B cell (primary cell): Measurements from ENCODE around the gene ARHGEF38. TPM values are rescaled to one million over a fixed set of nuclear protein-coding genes. Genes with fewer than 3 reads are reported as not detected.

Experiments used
- ATAC-seq: fragments of 200-7000 bp; cut with Tn5 transposase; one replicate; pipeline ENCODE4 v1.10.0; 2021; ENCODE audit warnings: low read depth, mild to moderate bottlenecking, moderate number of reproducible peaks, moderate library complexity
- CTCF ChIA-PET: fragments of 350-600 bp; sonication (Branson Sonifier 250); formaldehyde crosslinking; loops from one replicate; lab custom pipeline; 2021; ENCODE audit warnings: antibody characterized with exemption, inconsistent platforms; lab: Charles Lee
- POLR2A ChIA-PET: fragments of 350-600 bp; sonication (Branson Sonifier 250); formaldehyde crosslinking; loops from one replicate; lab custom pipeline; 2021; ENCODE audit warnings: antibody characterized with exemption; lab: Charles Lee
- DNase-seq: peaks from one replicate; pipeline ENCODE4 v3.0.0; 2013
- H2AFZ ChIP-seq: 2 replicates; pipeline ENCODE4 v1.6.1; 2012; ENCODE audit warnings: mild to moderate bottlenecking, low read depth, low read length; ENCODE audit not compliant: insufficient read depth, poor library complexity, severe bottlenecking
- H3K27ac ChIP-seq, 2 donors: 1 replicate in 1 of 2; 2 replicates in 1 of 2; pipeline ENCODE4 v1.5.1; 2012 to 2013; ENCODE audit warnings: low read length in 2 of 2, mild to moderate bottlenecking in 2 of 2, moderate library complexity in 1 of 2
- H3K27me3 ChIP-seq, 4 experiments: fragments of 200-600 bp in 1 of 4; sonication (generic) in 1 of 4; replicated peaks in 1 of 4; 1 replicate in 2 of 4; 2 replicates in 2 of 4; pipeline versions ENCODE4 v1.6.1 to v1.7.0; 2013 to 2016; ENCODE audit warnings: low read length in 3 of 4, mild to moderate bottlenecking in 2 of 4, mixed read lengths in 1 of 4, moderate library complexity in 1 of 4; ENCODE audit not compliant: insufficient read depth in 4 of 4, control insufficient read depth in 3 of 4; ENCODE audit errors: control extremely low read depth in 1 of 4
- H3K36me3 ChIP-seq, 2 experiments: replicated peaks in 1 of 2; 1 replicate in 1 of 2; 2 replicates in 1 of 2; pipeline versions ENCODE4 v1.6.1 to v1.7.1; 2013; ENCODE audit warnings: low read length in 1 of 2; ENCODE audit not compliant: insufficient read depth in 2 of 2, control insufficient read depth in 1 of 2; ENCODE audit errors: control extremely low read depth in 1 of 2, extremely low read depth in 1 of 2
- H3K4me1 ChIP-seq, 2 donors: fragments of 200-600 bp in 1 of 2; sonication (generic) in 1 of 2; 1 replicate in 1 of 2; 2 replicates in 1 of 2; pipeline versions ENCODE4 v1.5.1 to v1.6.1; 2013 to 2017; ENCODE audit warnings: low read length in 2 of 2; ENCODE audit not compliant: control insufficient read depth in 2 of 2, insufficient read depth in 2 of 2
- H3K4me2 ChIP-seq: replicated peaks from 2 replicates; pipeline ENCODE3; 2012; ENCODE audit warnings: mild to moderate bottlenecking, low read depth, low read length; ENCODE audit not compliant: poor library complexity, severe bottlenecking
- H3K4me3 ChIP-seq, 5 experiments: fragments of 200-600 bp in 1 of 5; sonication (generic) in 1 of 5; 1 replicate in 3 of 5; 2 replicates in 2 of 5; pipeline versions ENCODE4 v1.5.1 to v1.7.0; 2011 to 2016; ENCODE audit warnings: low read length in 4 of 5, mild to moderate bottlenecking in 4 of 5, low read depth in 2 of 5, control low read depth in 1 of 5, moderate library complexity in 1 of 5; ENCODE audit not compliant: insufficient read depth in 1 of 5; ENCODE audit errors: control extremely low read depth in 1 of 5, extremely low read depth in 1 of 5
- H3K79me2 ChIP-seq: fragments of 200-600 bp; sonication (generic); one replicate; pipeline ENCODE4 v1.6.0; 2016; ENCODE audit warnings: low read length; ENCODE audit not compliant: control insufficient read depth, insufficient read depth
- H3K9ac ChIP-seq: fragments of 200-600 bp; sonication (generic); 2 replicates; pipeline ENCODE4 v1.6.1; 2017; ENCODE audit warnings: mild to moderate bottlenecking, low read length, moderate library complexity
- H3K9me3 ChIP-seq, 3 donors: one replicate each; pipeline versions ENCODE4 v1.6.1 to v1.7.1; 2013; ENCODE audit warnings: low read length in 2 of 3; ENCODE audit not compliant: control insufficient read depth in 2 of 3, insufficient read depth in 1 of 3; ENCODE audit errors: control extremely low read depth in 1 of 3
- H4K20me1 ChIP-seq: 2 replicates; pipeline ENCODE4 v1.6.0; 2012; ENCODE audit warnings: mild to moderate bottlenecking, low read length; ENCODE audit not compliant: insufficient read depth, control insufficient read depth, poor library complexity, severe bottlenecking
- H3K27ac Mint-ChIP-seq: one replicate; pipeline ENCODE4 v1.8.0; 2021; ENCODE audit warnings: mixed read lengths
- H3K27me3 Mint-ChIP-seq: one replicate; pipeline ENCODE4 v1.8.0; 2021; ENCODE audit warnings: mixed read lengths
- H3K4me1 Mint-ChIP-seq: one replicate; pipeline ENCODE4 v1.8.0; 2021; ENCODE audit warnings: mixed read lengths
- H3K4me3 Mint-ChIP-seq: one replicate; pipeline ENCODE4 v1.8.0; 2021; ENCODE audit warnings: mixed read lengths
- H3K9me3 Mint-ChIP-seq: one replicate; pipeline ENCODE4 v1.8.0; 2022; ENCODE audit warnings: mixed read lengths; ENCODE audit not compliant: insufficient read depth
- EZH2 ChIP-seq: IDR thresholded peaks from 2 replicates; pipeline ENCODE4 v1.6.1; 2012; ENCODE audit warnings: borderline replicate concordance, low read depth, mild to moderate bottlenecking, moderate library complexity, low read length; ENCODE audit not compliant: insufficient read depth, poor library complexity, severe bottlenecking
- WGBS: methylation state at CpG from one replicate; pipeline ENCODE4 v1.1.5; 2013; ENCODE audit warnings: missing lambda C conversion rate; ENCODE audit not compliant: insufficient coverage; 5-methylcytosine and 5-hydroxymethylcytosine counted together
- intact Hi-C: fragments of 100-400 bp; cut with micrococcal nuclease; formaldehyde crosslinking; loops from one replicate; pipeline ENCODE4 v1.10.0; 2022
- polyA plus RNA-seq: library from polyadenylated mRNA; depleted of rRNA; stranded (reverse); fragments of >200 nt; gene quantifications from 2 replicates; pipeline ENCODE4 v1.2.3, GENCODE V29; 2012
- total RNA-seq, 2 donors: library from RNA; stranded (reverse); fragments of 120-200 nt in 1 of 2; gene quantifications; 1 replicate in 1 of 2; 2 replicates in 1 of 2; pipeline versions ENCODE4 v1.2.3 to v1.2.4, GENCODE V29; 2013 to 2022
- TF ChIP-seq, protein P1 (sequence below): fragments of 200-600 bp; IDR thresholded peaks from one replicate; pipeline ENCODE4 v1.8.0; 2022; ENCODE audit warnings: antibody characterized with exemption, mild to moderate bottlenecking

The ARHGEF38 gene
- total and polyA plus RNA-seq, 2 donors (not counting 1 experiment from before 2014, with no cell fraction given): not detected

DNA sequence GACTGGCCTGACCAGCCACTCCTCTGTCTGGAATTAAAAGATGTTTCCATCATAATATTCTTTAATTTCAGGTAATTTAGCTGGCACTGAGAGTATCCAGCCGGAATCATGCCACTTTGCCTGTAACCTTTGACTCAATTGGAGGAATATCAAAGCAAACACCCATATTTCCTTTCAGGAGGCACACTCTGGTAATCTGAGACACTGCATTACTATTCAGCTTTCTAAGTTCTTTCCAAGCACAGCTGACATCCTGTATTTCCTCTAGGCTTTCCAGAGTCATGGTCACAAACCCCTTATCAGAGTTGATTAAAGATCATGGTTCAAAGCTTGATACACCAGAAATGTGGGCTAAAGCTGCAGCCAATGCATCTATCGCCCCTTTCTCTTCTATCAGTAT, 126.8 kb downstream of the ARHGEF38 start:
- TF ChIP-seq, protein P1, sequence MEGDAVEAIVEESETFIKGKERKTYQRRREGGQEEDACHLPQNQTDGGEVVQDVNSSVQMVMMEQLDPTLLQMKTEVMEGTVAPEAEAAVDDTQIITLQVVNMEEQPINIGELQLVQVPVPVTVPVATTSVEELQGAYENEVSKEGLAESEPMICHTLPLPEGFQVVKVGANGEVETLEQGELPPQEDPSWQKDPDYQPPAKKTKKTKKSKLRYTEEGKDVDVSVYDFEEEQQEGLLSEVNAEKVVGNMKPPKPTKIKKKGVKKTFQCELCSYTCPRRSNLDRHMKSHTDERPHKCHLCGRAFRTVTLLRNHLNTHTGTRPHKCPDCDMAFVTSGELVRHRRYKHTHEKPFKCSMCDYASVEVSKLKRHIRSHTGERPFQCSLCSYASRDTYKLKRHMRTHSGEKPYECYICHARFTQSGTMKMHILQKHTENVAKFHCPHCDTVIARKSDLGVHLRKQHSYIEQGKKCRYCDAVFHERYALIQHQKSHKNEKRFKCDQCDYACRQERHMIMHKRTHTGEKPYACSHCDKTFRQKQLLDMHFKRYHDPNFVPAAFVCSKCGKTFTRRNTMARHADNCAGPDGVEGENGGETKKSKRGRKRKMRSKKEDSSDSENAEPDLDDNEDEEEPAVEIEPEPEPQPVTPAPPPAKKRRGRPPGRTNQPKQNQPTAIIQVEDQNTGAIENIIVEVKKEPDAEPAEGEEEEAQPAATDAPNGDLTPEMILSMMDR: no peak
- TF ChIP-seq EZH2: no peak
- no peak overlapping the region for H3K4me2 ChIP-seq
- CTCF ChIA-PET: no interaction called here
- Mint-ChIP-seq H3K4me1 (no peaks in the 10 kb centered on the region), H3K4me3 (no peak overlapping the region), H3K27me3 (no peaks in the 10 kb centered on the region), H3K9me3 (no peaks in the 10 kb centered on the region), H3K27ac (no peak overlapping the region)
- H2AFZ ChIP-seq: no peak overlapping the region
- no peak overlapping the region for H3K4me3 ChIP-seq
- POLR2A ChIA-PET: no interaction called here
- ATAC-seq: no peak
- no peak for DNase-seq
- no peaks in the 10 kb centered on the region for H3K79me2 ChIP-seq
- no peak overlapping the region for H3K27ac ChIP-seq
- H3K9me3 ChIP-seq: no peaks in the 10 kb centered on the region
- H4K20me1 ChIP-seq: no peaks in the 10 kb centered on the region
- H3K36me3 ChIP-seq: peaks cover 6 to 7% of the 10 kb centered on the region in 2 experiments
- no peaks in the 10 kb centered on the region for H3K27me3 ChIP-seq
- intact Hi-C loops: no loop called here
- no peak overlapping the region for H3K9ac ChIP-seq
- no peaks in the 10 kb centered on the region for H3K4me1 ChIP-seq
- 100% methylated on average over 1 of the region's 2 CpGs for WGBS

DNA sequence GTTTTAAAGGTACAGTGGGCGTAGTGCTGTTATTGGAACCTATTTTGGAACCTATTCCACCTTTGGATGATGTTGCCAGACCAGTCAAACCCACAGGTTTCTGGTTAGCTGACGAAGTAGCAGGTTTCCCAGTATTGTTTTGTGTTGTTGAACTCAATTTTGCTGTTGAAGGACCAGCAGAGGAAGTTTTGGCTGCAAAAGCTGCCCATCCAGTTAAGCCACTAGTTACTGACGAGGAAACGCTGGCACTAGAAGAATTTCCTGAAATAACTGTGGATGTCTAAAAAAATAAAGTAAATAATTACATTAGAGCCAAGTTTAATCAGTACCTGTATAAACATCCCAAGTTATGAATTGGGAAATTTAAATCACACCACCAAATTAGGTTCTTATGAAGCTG, 130.6 kb downstream of the ARHGEF38 start:
- Histone ChIP-seq H3K27ac (no peak overlapping the region), H2AFZ (no peak overlapping the region), H4K20me1 (no peaks in the 10 kb centered on the region), H3K79me2 (no peaks in the 10 kb centered on the region), H3K9me3 (no peaks in the 10 kb centered on the region), H3K4me2 (no peak overlapping the region), H3K4me1 (no peaks in the 10 kb centered on the region), H3K27me3 (no peaks in the 10 kb centered on the region), H3K36me3 (peaks cover 6 to 13% of the 10 kb centered on the region in 2 experiments), H3K9ac (no peak overlapping the region), H3K4me3 (no peak overlapping the region)
- TF ChIP-seq EZH2: no peak
- TF ChIP-seq, protein P1: no peak
- H3K9me3 Mint-ChIP-seq: no peaks in the 10 kb centered on the region
- 100% methylated on average over 1 of the region's 4 CpGs for WGBS
- intact Hi-C loops: no loop called here
- POLR2A ChIA-PET: no interaction called here
- no peak for DNase-seq
- ATAC-seq: no peak
- CTCF ChIA-PET: no interaction called here
- no peaks in the 10 kb centered on the region for H3K27me3 Mint-ChIP-seq
- no peak overlapping the region for H3K4me3 Mint-ChIP-seq
- H3K4me1 Mint-ChIP-seq: no peaks in the 10 kb centered on the region
- H3K27ac Mint-ChIP-seq: no peak overlapping the region
